Fibroblast of skin of scalp (primary cell): ENCODE results near the gene ZBTB46.

Experiments
- DNase-seq: peaks from one replicate; pipeline ENCODE4 v3.0.0-alpha.2; 2013

ZBTB46 gene

GRCh38 chr20:63836458-63837344 lies 5.6 kb upstream of the ZBTB46 start:
- DNase-seq = no peak

GRCh38 chr20:63835021-63835858 lies 4.2 kb upstream of the ZBTB46 start:
- DNase-seq = peak; percentile 95

GRCh38 chr20:63834491-63834880 lies 3.4 kb upstream of the ZBTB46 start:
- no peak for DNase-seq

GRCh38 chr20:63833776-63834490 lies 2.9 kb upstream of the ZBTB46 start:
- DNase-seq = peak; percentile 54

- no peak for DNase-seq
These were observed 1.1 kb upstream of the ZBTB46 start for GRCh38 chr20:63831993-63832686.

GRCh38 chr20:63831646-63831992 lies 555 bp upstream of the ZBTB46 start:
- no peak for DNase-seq

- no peak for DNase-seq
These were observed 874 bp downstream of the ZBTB46 start for GRCh38 chr20:63829945-63830835.

- no peak for DNase-seq
These were observed 1.5 kb downstream of the ZBTB46 start for GRCh38 chr20:63829603-63829944.

- DNase-seq = no peak
These were observed 2.1 kb downstream of the ZBTB46 start for GRCh38 chr20:63828951-63829350.

GRCh38 chr20:63828545-63828944 lies 2.5 kb downstream of the ZBTB46 start:
- DNase-seq = no peak

GRCh38 chr20:63828124-63828523 lies 2.9 kb downstream of the ZBTB46 start:
- DNase-seq = no peak

GRCh38 chr20:63826753-63827152 lies 4.3 kb downstream of the ZBTB46 start:
- no peak for DNase-seq

- no peak for DNase-seq
These were observed 5.5 kb downstream of the ZBTB46 start for GRCh38 chr20:63825331-63826118.

- no peak for DNase-seq
These were observed 7.3 kb downstream of the ZBTB46 start for GRCh38 chr20:63823691-63824311.

- DNase-seq = no peak
These were observed 8.8 kb downstream of the ZBTB46 start for GRCh38 chr20:63822276-63822696.

GRCh38 chr20:63821811-63822210 lies 9.3 kb downstream of the ZBTB46 start:
- DNase-seq = no peak

- DNase-seq = peak; percentile 30
These were observed 11.7 kb downstream of the ZBTB46 start for GRCh38 chr20:63819224-63819921.

- no peak for DNase-seq
These were observed 15.3 kb downstream of the ZBTB46 start for GRCh38 chr20:63815615-63816253.
